ENCODE data around the gene POMGNT2.

DNA sequence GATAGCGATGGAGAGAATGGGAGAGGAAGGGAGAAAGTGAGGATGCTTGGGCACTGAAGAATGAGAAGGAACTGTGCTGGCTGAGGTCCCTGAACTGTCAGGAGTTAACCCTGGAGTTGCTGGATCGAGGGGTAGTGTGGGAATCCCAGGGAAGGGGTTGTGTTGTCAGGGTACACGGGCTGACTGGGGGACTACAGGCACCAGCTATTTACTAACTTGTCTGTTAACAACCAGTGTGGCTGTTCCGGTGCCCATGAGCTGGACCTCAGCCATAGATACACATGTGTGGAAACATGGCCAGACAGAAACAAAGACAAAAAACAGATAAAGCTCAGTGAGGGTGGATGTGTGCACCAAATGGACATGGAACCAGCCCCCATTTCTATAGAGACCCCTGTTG lies 71.7 kb downstream of the POMGNT2 start:
- TF ChIP-seq RBBP5 (IDR thresholded peaks at IDR 0.05; ENCODE audit: borderline replicate concordance, low read depth, low read length) = no peak
- no peak for TF ChIP-seq EP300 (IDR thresholded peaks at IDR 0.05; ENCODE audit: borderline replicate concordance in 1 of 2, low read depth in 2 of 2, low read length in 2 of 2)
- TF ChIP-seq POLR2A (IDR thresholded peaks at IDR 0.05; ENCODE audit: control extremely low read depth in 1 of 2, low read depth in 2 of 2, low read length in 2 of 2) = no peak
- TF ChIP-seq TEAD4 (IDR thresholded peaks at IDR 0.05; ENCODE audit: low read depth, low read length) = no peak
- TF ChIP-seq POLR2AphosphoS5 (IDR thresholded peaks at IDR 0.05; ENCODE audit: low read depth, low read length) = no peak
- TF ChIP-seq, protein P1, sequence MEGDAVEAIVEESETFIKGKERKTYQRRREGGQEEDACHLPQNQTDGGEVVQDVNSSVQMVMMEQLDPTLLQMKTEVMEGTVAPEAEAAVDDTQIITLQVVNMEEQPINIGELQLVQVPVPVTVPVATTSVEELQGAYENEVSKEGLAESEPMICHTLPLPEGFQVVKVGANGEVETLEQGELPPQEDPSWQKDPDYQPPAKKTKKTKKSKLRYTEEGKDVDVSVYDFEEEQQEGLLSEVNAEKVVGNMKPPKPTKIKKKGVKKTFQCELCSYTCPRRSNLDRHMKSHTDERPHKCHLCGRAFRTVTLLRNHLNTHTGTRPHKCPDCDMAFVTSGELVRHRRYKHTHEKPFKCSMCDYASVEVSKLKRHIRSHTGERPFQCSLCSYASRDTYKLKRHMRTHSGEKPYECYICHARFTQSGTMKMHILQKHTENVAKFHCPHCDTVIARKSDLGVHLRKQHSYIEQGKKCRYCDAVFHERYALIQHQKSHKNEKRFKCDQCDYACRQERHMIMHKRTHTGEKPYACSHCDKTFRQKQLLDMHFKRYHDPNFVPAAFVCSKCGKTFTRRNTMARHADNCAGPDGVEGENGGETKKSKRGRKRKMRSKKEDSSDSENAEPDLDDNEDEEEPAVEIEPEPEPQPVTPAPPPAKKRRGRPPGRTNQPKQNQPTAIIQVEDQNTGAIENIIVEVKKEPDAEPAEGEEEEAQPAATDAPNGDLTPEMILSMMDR (IDR thresholded peaks at IDR 0.05; ENCODE audit: control extremely low read depth in 1 of 3, insufficient read depth in 1 of 3, low read depth in 1 of 3, low read length in 3 of 3) = no peak
- no peak for TF ChIP-seq CREB1 (IDR thresholded peaks at IDR 0.05)
- TF ChIP-seq NANOG (IDR thresholded peaks at IDR 0.05; ENCODE audit: insufficient read depth, low read depth, low read length, poor library complexity, severe bottlenecking) = no peak
- no peak for TF ChIP-seq USF2 (IDR thresholded peaks at IDR 0.05; ENCODE audit: low read length)
- no peak for TF ChIP-seq SIN3A (conservative IDR thresholded peaks at IDR 0.05 in 1 of 2, IDR thresholded peaks at IDR 0.05 in 1 of 2; ENCODE audit: low read depth in 1 of 2, low read length in 2 of 2)
- TF ChIP-seq SRF (IDR thresholded peaks at IDR 0.05; ENCODE audit: low read depth, low read length) = no peak
- TF ChIP-seq SP4 (IDR thresholded peaks at IDR 0.05; ENCODE audit: low read length) = no peak
- no peak for TF ChIP-seq EZH2 (IDR thresholded peaks at IDR 0.05; ENCODE audit: low read depth, low read length, severe bottlenecking)
- TF ChIP-seq, protein P2, sequence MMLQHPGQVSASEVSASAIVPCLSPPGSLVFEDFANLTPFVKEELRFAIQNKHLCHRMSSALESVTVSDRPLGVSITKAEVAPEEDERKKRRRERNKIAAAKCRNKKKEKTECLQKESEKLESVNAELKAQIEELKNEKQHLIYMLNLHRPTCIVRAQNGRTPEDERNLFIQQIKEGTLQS (IDR thresholded peaks at IDR 0.05; ENCODE audit: insufficient read depth, low read depth, low read length) = no peak
